Calu3 (cell line): ENCODE results near the gene KRTAP10-5. TPM values are rescaled to one million over a fixed set of nuclear protein-coding genes. Genes with fewer than 3 reads are reported as not detected.
"Not testable (repeated sequence)": the region's sequence is repeated elsewhere in the genome, so short reads cannot be mapped to it uniquely, and the experiment has no call there.

Experiments
- BruUV-seq: library from RNA; stranded (reverse); fragments of 400-500 nt; replicated peaks from 2 replicates; lab custom pipeline; 2021; lab: Mats Ljungman, UMichigan
- CTCF ChIA-PET: fragments of 300-600 bp; sonication (Branson Sonifier 250); formaldehyde crosslinking; loops from one replicate; lab custom pipeline; 2022; ENCODE audit warnings: antibody characterized with exemption; lab: Charles Lee
- DNase-seq: peaks from one replicate; pipeline ENCODE4 v3.0.0; 2022
- H3K27ac Mint-ChIP-seq: one replicate; pipeline ENCODE4 v1.8.0; 2022; ENCODE audit warnings: mixed read lengths; ENCODE audit not compliant: unreplicated experiment
- H3K27me3 Mint-ChIP-seq: one replicate; pipeline ENCODE4 v1.8.0; 2022; ENCODE audit warnings: mixed read lengths; ENCODE audit not compliant: unreplicated experiment
- H3K36me3 Mint-ChIP-seq: one replicate; pipeline ENCODE4 v1.8.0; 2022; ENCODE audit warnings: mild to moderate bottlenecking, moderate library complexity, mixed read lengths; ENCODE audit not compliant: insufficient read depth, unreplicated experiment
- H3K4me1 Mint-ChIP-seq: one replicate; pipeline ENCODE4 v1.8.0; 2022; ENCODE audit warnings: mild to moderate bottlenecking, low read depth, mixed read lengths; ENCODE audit not compliant: unreplicated experiment
- H3K4me3 Mint-ChIP-seq: one replicate; pipeline ENCODE4 v1.8.0; 2022; ENCODE audit warnings: mild to moderate bottlenecking, low read depth, moderate library complexity, mixed read lengths; ENCODE audit not compliant: unreplicated experiment
- H3K9me3 Mint-ChIP-seq: one replicate; pipeline ENCODE4 v1.8.0; 2022; ENCODE audit warnings: low read depth, mixed read lengths; ENCODE audit not compliant: unreplicated experiment
- CTCF ChIP-seq: fragments of 200-600 bp; IDR thresholded peaks from one replicate; pipeline ENCODE4 v1.8.0; 2022; ENCODE audit warnings: antibody characterized with exemption; ENCODE audit not compliant: unreplicated experiment
- intact Hi-C: fragments of 100-400 bp; cut with micrococcal nuclease; formaldehyde crosslinking; loops from one replicate; pipeline ENCODE4 v1.10.0; 2022; ENCODE audit not compliant: unreplicated experiment
- total RNA-seq: library from RNA; stranded (reverse); gene quantifications from 2 replicates; pipeline ENCODE4 v1.2.3, GENCODE V29; 2022

The KRTAP10-5 gene
- total RNA-seq, 1 experiment from 2014 or later = not detected

DNA sequence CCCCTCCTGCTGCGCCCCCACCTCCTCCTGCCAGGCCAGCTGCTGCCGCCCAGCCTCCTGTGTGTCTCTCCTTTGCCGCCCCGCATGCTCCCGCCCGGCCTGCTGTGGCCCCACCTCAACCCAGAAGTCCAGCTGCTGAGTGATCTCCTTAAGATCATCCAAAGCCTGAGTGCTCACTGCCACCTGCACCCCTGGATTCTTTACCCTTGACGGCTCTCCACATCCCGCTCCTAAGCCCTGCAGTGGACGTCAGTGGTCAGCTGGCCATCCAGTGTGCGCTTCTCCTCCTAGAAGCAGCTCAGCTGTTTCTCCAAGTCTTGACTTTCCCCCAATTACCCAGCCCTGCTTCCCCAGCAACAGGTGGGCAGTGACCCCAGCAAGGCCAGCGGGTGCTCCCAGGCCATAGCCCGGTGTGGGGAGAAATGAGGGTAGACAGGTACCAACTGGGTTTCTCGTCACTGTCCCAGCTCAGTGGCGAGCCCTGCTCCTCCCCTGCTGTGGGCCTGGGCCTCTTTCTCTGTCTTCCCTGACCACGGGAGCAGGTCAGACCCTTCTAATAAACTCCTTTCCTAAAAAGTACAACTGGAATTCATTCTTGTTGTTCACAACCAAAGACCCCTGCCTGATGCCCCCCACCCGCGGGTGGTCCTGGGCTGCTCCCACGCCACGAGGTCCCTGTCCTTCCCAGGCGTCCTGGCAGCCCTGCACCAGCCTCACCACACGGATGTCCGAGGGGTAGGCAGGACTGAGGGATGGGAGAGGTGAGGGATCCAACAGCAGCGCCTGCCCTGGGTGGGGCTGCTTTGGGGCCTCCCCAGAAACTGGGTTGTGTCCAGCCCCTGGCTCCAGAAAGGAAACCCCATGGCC, 21.4 kb upstream of the KRTAP10-5 start:
- no TSS peak for BruUV-seq
- intact Hi-C loops = no loop called here
- Mint-ChIP-seq H3K27me3 (peaks cover 82% of the 10 kb centered on the region), H3K27ac (no peak overlapping the region), H3K9me3 (no peaks in the 10 kb centered on the region), H3K4me3 (no peak overlapping the region), H3K36me3 (no peaks in the 10 kb centered on the region), H3K4me1 (no peaks in the 10 kb centered on the region)
- no peak for DNase-seq
- CTCF ChIA-PET = no interaction called here
- TF ChIP-seq CTCF = no peak

- DNase-seq, H3K4me3 Mint-ChIP-seq, CTCF ChIA-PET, BruUV-seq, H3K9me3 Mint-ChIP-seq, H3K36me3 Mint-ChIP-seq, intact Hi-C loops, H3K27ac Mint-ChIP-seq, H3K4me1 Mint-ChIP-seq: not testable (repeated sequence)
- peaks cover 80% of the 10 kb centered on the region for H3K27me3 Mint-ChIP-seq
Observed at GRCh38 chr21:44601091-44601490, 20.7 kb upstream of the KRTAP10-5 start.

DNA sequence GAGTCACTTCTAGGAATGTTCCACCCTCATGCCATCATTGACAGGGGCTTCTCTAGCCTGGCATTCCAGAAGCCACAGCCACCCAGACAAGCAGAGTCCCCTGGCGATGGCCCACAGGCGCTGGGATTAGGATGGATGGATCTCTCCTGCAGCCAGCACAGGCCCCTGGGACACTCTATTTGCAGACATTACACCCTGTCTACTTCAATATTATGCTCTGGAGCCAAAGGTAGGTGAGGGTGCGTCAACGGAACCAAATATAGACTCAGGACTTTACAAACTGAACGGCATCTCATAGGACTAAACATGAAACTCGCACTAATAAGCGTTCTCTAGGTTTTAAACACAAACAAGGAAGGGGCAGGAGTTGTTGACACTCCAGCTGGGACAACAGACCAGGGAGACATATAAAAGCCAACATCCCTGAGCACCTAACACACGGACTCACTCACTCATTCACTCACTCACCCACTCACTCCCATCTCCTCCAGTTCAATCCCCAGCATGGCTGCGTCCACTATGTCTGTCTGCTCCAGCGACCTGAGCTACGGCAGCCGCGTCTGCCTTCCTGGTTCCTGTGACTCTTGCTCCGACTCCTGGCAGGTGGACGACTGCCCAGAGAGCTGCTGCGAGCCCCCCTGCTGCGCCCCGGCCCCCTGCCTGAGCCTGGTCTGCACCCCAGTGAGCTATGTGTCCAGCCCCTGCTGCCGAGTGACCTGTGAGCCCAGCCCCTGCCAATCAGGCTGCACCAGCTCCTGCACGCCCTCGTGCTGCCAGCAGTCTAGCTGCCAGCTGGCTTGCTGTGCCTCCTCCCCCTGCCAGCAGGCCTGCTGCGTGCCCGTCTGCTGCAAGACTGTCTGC, 19.9 kb upstream of the KRTAP10-5 start, which contains the start of gene KRTAP10-7:
Gene KRTAP10-7, plus strand, starts transcription at position 480 of the 861 bp plus-strand sequence. Its CDS starts 25 bp downstream, at position 505.
- H3K36me3 Mint-ChIP-seq, H3K4me3 Mint-ChIP-seq, DNase-seq, CTCF ChIA-PET, H3K9me3 Mint-ChIP-seq, BruUV-seq, intact Hi-C loops, H3K27ac Mint-ChIP-seq, H3K4me1 Mint-ChIP-seq: not testable (repeated sequence)
- peaks cover 81% of the 10 kb centered on the region for H3K27me3 Mint-ChIP-seq

DNA sequence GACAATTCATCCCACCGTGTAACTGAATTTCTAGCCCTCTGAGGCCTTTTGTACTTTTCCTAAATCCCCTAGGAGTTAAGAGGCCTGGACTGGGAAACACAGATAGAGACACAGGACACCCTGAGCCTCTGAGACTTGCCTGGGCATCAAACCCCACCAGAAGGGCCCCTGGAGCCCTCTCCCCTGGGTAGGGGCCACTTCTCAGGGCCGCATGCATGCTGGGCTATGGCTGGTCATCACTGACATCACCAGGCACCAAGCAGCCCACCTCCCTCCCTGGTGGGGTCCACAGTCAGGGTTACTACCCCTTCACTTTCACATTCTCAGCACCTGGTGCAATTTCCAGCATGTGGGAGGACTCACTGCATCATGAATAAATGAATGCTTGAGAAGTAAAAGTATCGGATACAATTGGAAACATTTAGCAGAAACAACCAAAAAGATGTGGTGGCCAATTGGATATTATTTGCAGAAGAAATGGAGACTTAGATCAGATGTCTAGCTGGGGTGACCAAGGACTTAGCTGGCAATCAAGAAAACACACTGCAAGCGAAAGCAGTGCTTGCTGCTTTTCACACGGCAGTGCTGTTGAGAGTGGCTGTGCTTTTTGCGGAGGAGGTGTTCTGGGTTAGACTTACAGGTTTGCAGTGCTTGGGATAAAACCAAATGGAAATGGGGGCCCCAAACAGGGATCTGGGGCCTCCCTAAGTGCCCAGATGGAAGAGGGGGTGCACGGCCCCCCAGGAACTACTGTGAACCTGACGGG, 19.0 kb upstream of the KRTAP10-5 start:
- CTCF ChIA-PET = no interaction called here
- Mint-ChIP-seq H3K36me3 (no peaks in the 10 kb centered on the region), H3K27me3 (peaks cover 81% of the 10 kb centered on the region), H3K27ac (no peak overlapping the region), H3K9me3 (no peaks in the 10 kb centered on the region), H3K4me1 (no peaks in the 10 kb centered on the region), H3K4me3 (no peak overlapping the region)
- no peak for TF ChIP-seq CTCF
- no peak for DNase-seq
- BruUV-seq = no TSS peak
- intact Hi-C loops = no loop called here

DNA sequence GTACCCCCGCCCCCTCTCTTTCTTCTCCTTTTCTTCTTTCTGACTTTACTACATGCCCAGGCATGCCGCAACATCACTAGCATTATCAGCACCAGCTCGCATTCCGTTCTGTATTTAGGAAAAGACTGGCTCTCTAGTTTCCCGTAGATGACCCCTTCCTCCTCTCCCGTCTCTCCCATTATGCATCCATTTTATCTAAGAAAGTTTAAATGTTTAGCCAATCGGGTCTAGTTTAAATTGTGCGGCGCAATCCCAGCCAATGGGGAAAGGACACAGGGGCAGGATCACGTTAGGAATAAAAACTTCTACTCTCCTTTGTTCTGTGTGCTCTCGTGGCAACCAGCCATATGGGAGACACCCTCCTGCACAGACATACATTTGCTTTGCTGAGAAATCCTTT, 17.7 kb upstream of the KRTAP10-5 start:
- Mint-ChIP-seq H3K27ac (no peak overlapping the region), H3K36me3 (no peaks in the 10 kb centered on the region), H3K4me3 (no peak overlapping the region), H3K4me1 (no peaks in the 10 kb centered on the region), H3K27me3 (peaks cover 89% of the 10 kb centered on the region), H3K9me3 (no peaks in the 10 kb centered on the region)
- BruUV-seq = no TSS peak
- DNase-seq = no peak
- CTCF ChIA-PET = no interaction called here
- intact Hi-C loops = no loop called here
- TF ChIP-seq CTCF = no peak
